Measurements from ENCODE around the gene SRSF7.
"Not testable (repeated sequence)": the region's sequence is repeated elsewhere in the genome, so short reads cannot be mapped to it uniquely, and the experiment has no call there.

SRSF7 gene

DNA sequence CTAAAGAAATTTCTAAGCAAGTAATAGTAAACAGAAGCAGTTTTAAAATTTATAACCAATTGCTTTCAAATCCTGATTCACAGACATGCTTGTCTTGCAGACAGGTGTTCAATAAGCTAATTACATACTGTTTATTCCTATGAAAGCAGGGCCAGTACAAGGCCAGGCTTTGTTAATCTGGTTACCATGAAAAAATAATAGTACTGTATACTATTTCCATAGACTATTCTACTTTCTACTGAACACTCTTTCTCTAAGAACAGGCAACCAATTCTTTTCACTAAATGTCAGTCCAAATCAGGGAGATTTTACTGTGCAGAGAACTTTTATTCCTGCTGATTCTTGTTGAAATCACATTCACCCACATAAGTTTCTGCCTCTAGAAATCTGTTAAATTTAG is 2.9 kb upstream of the SRSF7 start:
- DNase-seq (ENCODE audit: low spot score) = no peak

DNA sequence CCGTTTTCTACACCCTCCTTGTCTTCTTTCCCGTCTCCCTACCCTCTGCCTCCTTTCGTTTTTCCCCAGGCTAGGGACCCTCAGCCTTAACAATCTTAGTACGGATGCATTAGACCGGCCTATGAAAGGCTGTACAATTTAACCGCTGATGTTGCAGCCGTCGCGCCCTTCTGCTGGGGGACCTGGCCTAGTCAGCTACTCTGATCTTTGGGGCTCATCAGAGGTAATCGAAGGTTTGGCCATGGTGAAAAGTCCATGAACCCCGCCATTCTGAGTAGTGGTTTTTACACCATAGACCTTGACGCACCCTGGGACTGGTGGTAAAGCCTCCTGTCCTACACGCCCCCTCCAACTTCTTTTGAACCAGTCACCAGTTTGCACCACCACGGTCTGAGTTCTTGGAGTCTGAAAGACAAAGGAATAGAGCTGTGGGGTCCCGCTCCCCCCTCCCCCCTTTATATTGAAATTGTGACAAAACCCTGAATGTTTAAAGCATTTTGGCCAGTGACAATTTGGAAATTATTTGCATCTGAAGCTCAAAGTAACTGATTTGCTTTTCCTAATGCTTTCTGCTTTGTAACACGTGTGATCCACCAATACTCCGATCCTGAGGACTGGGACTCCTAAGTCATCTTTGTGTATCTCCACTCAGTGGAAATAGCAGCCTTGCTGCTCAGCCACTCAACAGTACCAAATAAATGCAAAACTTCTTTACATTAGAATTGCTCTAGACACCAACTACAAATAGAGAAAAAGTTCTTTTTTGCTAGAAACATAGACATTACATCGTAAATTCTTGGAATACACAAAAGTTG is 642 bp upstream of the SRSF7 start:
- DNase-seq (ENCODE audit: low spot score) = no peak

DNA sequence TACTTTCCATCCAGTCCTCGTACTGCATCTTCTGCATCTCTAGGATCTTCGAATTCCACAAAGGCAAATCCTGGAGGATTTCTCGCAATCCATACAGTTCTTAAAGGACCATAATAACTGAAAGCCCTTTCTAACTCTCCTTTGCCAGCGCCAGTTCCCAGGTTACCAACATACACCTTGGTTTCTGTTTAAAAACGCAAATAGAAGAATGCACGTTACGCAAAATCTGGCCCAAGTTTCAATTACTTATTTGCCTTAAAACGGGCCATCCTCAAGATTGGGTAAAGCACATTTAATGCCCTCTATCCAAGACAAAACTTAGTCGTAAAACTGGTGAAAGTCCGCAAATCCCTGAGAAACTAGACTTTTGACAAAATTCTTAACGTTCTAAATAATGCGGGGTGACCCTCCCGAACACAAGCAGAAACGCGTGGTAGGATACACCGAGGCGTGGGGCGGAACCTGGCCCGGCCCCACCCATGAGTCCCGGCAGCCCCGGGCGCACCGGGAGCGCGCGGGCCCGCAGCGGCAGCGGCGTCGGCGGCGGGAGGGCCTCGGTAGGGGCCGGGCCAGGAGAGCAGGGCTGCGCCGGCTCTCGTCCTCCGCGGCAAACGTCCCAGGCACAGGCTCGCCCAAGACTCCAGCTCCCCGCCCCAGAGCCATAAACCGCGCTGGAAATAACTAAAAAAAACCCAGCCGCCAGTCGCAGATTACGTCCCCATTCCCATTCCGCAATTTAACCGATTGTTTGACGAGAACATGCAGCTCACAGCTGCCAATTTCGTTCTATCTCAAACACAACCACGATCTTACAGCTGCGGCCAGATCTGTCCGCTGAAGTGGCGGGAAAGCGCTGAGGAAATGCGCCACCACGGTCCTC is 910 bp downstream of the SRSF7 start:
- peak; percentile 76 for DNase-seq (ENCODE audit: low spot score)

DNA sequence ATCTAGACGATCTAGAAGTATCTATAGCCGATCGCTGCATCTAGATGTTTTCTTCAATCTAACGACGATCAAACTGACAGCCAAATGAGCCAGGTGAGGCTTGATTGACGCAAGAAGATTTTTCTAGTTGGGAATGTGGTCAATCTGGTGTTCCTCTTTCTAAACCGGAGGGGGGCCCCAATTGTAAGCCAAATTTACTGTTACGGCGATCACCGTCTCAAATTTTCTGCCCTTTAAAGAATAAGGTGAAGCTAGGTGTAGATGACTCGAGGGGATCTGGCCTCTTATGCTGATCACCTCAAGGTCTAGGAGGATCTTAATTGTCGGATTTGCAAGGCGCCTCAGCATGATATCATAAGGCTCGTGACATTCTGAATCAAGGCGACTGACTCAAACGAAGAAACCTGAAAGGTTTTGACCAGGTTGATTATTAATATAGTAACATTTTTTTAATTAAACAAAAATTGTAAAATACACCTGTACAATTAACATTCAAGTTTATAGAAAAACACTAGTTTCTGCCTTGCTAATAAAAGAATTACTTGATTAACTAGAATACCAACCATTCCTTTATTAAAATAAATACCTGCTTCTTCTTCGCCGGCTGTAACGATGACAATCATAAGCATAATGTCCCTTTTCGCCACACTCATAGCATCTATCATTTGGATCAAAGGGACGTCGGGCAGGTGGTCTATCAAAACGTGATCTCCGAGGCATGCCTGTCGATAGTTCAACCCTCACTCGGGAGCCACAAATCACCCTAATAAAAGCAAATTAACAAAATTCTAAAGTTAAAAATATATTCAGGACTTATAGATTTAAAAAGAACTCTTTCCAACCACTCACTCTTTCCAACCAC is 2.0 kb downstream of the SRSF7 start:
- no peak for DNase-seq (ENCODE audit: low spot score)

DNA sequence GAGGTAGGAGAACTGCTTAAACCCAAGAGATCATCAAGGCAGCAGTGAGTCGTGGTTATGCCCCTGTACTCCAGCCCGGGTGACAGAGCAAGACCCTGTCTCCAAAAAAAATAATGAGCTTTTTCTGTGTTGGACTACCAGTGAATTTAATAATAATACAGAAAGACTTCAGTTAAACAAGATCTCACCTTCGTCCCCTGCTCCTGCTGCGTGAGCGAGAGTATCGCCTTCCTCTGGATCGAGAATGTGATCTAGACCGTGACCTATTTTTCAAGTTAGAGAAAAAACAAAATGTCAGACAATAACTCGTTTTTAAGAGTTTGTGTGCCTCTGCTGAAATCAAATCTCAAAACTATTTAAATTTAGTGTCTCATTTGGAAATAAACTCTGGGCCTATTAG is 2.8 kb downstream of the SRSF7 start:
- DNase-seq (ENCODE audit: low spot score) = no peak

DNA sequence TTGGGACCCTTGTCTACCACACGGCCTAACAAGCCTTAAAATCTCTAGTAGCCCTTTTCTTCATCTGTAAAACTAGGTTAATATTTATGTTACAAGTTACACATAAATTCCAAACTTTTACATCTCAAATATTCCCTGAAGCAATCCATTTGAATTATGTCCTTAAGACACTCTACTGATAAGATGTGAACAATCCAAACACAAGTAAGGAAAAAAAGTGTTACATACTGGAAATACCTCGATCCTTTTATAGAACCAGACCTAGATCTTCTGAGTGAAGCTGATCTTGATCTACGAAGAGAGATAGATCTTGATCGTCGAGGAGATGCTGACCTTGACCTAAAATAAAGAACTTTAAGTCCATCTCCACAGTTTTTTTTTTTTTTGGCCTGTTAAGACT is 3.3 kb downstream of the SRSF7 start:
- no peak for DNase-seq (ENCODE audit: low spot score)

DNA sequence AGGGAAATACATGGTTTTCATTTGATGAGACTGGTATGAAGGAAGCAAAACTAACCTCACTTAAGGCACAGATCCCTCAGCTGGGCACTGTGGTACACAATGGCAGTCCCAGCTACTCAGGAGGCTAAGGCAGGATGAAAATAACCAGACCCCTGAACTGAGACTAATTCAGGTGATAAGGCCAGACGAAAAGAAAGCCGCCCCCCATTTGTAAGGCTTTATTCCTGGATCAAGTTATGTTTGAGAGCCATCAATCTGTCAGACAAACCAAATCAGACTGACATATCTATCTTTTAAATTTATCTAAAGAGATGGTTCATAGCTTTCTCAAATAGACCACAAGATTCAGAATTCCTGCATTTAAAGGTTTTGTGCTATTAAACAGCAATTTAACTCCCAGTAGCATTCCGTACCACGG is 4.1 kb downstream of the SRSF7 start:
- no peak for DNase-seq (ENCODE audit: low spot score)

DNA sequence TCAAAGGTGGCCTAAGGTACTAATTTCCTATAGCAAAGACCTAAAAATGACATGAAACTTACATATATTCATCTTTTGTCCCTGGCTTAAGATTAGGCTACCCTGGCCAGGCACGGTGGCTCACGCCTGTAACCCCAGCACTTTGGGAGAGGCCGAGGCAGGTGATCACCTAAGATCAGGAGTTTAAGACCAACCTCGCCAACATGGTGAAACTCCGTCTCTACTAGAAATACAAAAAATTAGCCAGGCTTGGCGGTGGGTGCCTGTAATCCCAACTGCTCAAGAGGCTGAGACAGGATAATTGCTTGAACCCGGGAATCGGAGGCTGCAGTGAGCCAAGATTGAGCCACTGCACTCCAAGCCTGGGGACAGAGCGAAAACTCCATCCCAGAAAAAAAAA is 5.9 kb downstream of the SRSF7 start:
- DNase-seq (ENCODE audit: low spot score) = no peak

DNA sequence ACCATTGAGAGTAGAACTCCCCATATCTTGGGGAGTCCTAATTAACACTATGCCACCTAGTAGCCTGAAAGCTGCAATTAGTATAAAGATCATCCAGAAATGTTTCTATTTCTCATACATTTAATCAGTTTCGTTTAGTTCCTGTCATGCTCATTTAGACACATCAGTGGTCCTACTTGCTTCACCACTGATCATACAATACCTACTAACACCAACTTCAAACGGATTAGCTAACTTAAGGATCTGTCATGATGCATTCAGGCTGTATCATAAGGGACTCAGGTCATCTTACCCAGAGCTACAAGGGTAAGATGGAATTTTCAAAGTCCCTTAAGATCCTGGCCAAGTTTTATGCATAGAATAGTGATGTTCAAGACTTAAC is 6.8 kb downstream of the SRSF7 start:
- DNase-seq (ENCODE audit: low spot score) = no peak

DNA sequence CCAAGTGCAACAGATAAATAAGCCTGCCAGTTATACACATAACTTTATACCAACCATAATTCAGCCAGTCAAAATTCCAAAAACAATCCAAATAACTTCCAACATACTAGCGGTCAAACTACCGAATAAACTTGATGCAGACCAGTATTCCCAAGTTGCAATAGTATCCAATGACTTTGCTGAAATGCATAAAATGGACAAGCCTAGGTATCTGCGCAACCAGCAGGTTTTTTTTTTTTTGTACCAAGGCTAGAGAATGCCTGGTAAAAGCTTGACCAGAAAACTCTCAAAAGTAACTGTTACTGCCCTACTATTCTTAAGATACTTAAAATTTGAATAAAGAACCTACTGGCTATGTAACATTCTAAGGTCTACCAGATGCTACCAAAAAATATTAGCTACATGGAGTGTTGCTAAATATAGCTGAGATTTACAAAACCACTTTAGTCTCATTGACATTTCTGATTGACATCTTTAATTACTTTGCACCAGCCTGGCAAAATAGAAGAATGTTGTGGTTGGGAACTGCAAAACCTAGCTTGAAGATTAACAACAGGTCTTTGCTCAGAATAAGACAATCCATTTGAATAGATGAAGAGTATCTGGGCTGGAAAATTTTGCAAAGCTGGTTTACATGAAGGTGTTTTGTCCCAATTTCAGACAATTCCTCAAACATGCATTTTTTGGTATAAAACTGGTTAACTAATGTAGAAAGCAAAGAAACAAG is 7.3 kb downstream of the SRSF7 start:
- DNase-seq (ENCODE audit: low spot score) = no peak

DNA sequence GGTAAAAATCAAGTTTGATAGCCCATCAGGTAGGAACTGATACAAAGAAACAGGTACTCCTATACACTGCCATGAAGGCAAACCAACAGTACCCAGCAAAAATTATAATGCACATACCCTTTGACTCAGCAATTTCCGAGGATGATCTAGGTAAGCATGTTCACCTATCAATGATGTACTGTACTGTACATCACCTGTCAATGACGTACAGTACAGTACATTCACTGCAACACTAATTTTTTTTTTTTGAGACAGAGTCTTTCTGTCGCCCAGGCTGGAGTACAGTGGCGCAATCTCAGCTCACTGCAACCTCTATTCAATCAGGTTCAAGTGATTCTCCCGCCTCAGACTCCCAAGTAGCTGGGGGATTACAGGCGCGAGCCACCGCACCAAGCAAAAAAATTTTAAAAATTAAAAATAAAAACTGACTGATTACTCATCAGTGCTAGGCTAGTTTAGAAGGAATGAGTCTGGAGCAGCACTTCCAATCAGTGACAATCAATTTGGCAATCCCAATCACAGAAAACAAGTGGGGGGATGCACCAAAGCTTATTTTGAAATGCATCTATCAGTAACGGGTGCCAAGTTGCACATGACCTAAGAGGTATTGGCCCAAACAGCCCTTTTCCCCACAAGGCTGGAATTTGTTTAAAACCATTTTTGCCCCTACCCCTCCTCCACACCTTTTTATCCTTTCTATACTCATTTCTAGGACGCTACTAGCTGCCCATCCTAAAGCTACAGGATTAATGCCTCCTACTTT is 8.2 kb downstream of the SRSF7 start:
- DNase-seq (ENCODE audit: low spot score) = no peak

DNA sequence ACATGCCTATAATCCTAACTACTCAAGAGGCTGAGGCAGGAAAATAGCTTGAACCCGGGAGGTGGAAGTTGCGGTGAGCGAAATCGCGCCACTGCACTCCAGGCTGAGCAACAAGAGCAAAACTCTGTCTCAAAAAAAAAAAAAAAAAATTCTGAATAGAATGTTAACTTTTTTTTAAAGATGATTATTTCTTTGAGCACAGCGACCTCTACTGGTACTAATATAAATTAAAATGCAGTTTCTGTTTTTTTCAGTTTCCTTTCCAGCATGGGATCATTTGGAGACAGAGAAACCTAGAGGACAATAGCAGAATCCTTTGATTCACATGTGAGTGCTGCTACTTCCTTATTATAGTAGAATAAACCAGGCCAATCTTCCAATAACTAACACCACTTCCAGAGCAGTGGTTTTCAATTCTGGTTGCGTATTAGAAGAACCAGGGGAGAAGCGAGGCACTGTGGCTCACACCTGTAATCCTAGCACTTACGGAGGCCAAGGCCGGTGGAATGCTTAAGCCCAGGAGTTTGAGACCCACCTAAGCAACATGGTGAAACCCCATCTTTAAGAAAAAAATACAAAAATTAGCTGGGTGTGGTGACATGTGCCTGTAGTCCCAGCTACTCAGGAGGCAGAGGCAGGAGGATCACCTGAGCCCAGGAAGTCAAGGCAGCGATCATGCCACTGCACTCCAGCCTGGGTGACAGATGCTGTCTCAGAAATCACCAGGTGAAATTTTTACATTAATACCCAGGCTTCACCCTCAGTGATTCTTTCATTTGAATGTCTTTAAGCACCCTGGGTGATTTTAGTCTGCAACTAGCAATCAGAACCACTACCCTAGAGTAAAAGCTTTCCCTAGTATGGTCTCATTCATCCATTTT is 10.1 kb downstream of the SRSF7 start:
- peak; percentile 32 for DNase-seq (ENCODE audit: low spot score)

DNA sequence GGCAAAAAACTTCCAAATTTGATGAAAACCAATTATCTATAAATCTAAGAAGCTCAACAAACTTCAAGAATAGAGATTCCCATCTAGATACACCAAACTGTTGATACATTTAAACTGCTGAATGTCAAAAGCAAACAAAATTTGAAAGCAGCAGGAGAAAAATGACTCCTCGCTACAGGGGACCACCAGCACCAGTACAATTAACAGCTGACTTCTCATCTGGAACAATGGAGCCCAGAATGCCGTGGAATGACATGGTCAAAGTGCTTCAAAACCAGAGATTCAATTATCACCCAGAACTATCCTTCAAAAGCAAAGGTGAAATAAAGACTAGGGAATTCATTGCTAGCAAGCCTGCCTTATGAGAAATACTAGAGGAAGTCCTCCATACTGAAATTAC is 11.6 kb downstream of the SRSF7 start:
- DNase-seq (ENCODE audit: low spot score) = no peak

DNA sequence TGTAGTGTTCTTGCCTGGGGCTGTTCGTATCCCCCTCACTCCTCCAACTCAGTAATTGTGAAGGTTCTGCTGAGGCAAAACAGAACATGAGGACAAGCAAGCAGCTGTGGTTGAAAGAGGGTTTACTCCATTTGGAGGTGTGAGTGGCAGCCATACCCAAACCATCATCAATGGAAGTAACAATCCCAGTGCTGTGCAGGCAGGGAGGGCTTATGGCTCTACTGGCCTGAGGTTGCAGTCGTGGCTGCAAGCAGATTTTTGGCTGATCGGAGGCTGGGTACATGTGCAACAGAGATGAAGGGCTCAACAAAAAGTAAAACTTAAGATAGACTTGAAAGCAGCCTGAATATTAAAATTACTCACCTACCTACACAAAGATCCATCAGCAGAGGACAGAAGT is 13.2 kb downstream of the SRSF7 start:
- DNase-seq (ENCODE audit: low spot score) = no peak

DNA sequence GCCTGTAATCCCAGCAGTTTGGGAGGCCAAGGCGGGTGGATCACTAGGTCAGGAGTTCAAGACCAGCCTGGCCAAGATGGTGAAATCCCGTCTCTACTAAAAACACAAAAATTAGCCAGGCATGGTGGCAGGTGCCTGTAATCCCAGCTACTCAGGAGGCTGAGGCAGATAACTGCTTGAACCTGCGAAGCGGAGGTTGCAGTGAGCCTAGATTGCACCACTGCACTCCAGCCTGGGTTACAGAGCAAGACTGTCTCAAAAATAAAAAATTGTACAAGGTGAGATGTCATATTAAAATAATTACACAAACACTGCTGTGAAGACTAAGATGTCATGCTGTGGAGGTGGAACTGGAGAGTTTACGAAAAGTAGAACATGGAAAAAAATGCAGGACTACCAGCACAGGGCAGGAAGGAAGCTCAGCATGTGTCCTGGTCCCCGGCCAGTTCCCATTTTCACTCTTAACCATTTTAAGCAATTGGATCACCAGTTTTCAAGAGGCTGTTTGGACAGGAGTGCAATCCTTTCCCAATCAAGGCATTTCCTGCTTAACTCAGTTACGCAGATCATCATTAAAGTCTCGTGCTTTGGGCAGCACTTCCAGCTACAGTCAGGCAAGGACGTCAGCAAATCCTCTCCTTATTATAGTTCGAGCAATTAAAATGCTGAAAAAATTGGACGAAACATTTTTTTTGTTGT is 14.0 kb downstream of the SRSF7 start:
- DNase-seq (ENCODE audit: low spot score) = not testable (repeated sequence)

DNA sequence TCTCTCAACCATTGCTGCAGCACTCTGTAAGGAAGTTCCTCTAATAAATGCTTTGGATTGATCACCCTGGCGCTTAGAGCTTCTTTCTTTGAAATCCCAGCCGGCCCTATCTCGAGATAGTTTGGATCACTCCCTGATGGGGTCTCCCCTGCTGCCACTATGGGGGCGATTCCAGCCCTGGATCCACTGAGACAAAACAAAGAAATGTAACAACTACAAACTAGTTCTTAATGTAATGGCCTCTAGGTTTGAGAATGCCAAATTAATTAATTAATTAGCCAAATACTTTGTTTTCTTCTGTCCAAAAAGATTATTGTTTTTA is 15.2 kb downstream of the SRSF7 start:
- DNase-seq (ENCODE audit: low spot score) = no peak

DNA sequence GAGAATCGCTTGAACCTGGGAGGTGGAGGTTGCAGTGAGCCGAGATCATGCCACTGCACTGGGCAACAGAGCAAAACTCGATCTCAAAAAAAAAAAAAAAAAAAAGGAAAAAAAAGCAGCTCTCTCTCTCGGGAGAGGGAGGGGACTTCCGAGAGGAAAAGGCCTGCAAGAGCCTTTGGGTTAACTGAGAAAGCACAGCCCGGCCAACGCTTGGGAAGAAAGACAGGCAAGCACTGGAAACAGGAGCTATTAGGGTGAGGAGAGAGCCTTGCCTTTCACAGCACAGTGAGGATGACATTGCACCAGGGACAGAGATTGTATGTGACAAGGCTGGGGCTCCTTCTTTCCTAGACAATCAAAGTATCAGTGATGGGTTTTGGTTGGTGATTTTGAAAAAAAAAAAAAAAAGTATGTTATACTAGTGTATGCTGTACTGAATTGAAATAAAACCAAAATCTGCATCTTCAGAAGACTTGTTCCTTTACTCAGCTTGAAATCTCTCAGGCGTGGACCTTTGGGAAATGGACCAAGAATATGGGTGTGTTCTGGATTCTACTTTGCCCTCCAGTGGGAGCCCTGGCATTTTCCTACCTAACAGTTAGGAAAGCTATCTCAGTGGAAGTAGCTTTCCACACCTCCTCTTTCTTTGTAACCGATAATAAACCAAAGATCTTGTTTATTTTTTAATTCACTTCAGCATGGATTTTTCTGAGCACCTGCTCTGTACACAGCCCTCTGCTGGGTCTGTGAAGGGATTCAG is 16.7 kb downstream of the SRSF7 start:
- DNase-seq (ENCODE audit: low spot score) = no peak

DNA sequence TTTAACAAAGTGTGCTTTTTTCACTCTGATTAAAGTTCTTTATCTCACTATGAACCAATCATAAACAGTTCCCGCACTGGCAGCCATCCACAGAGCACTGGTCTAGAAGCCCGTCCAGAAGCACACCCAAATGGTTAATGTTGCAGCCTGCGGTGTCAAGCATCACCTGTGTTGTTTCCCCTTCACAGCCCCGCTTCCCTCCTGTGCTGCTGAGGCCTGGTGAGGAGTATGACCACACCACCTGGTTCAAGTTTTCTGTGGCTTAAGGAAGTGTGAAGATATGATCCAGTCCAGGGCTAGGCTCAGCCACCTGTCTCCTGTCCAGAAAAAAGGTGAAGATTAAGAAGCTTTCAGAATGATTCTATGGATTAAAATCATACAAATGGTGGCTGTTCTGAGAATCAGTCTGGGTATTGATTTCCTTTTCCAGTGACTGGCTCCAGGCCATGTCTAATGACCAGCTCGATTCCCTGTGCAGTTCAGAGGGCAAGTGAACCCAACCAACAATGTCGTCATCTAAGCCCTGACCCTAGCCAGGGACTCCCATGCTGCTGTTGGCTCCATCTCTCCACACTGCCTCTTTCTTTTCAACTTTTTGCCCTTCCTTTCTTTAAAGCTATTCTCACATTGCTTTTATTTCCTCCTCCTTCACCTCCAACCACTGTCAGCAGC is 17.7 kb downstream of the SRSF7 start:
- no peak for DNase-seq (ENCODE audit: low spot score)
